Measurements from ENCODE around the gene ECHDC1. TPM values are rescaled to one million over a fixed set of nuclear protein-coding genes. Genes with fewer than 3 reads are reported as not detected.

Gene ECHDC1
- total and polyA plus RNA-seq, 4 donors: 28.8 to 66.2 (median 50.8) TPM

- H3K4me1 ChIP-seq (ENCODE audit: control insufficient read depth in 4 of 4, insufficient read depth in 4 of 4, low read length in 3 of 4): no peaks in the 10 kb centered on the region
- no peaks in the 10 kb centered on the region for H3K36me3 ChIP-seq (ENCODE audit: control insufficient read depth in 4 of 4, insufficient read depth in 3 of 4, low read depth in 1 of 4, low read length in 3 of 4)
- H3K9ac ChIP-seq (ENCODE audit: low read depth in 1 of 2, low read length in 2 of 2): no peak overlapping the region
- H3K27ac ChIP-seq (ENCODE audit: low read depth in 1 of 2, low read length in 2 of 2): no peak overlapping the region
- no peaks in the 10 kb centered on the region for H3K27me3 ChIP-seq (ENCODE audit: control insufficient read depth in 4 of 4, insufficient read depth in 4 of 4, low read length in 3 of 4)
- H3K9me3 ChIP-seq (ENCODE audit: control insufficient read depth in 4 of 4, low read length in 3 of 4): peaks cover 0 to 2% (median 0%) of the 10 kb centered on the region in 4 donors
- no peak overlapping the region for H3K4me3 ChIP-seq (ENCODE audit: low read depth in 1 of 3, low read length in 3 of 3)
- DNase-seq (ENCODE audit: low spot score): no peak
- TF ChIP-seq RAD21 (IDR thresholded peaks at IDR 0.05) (no peak), NR2F2 (IDR thresholded peaks at IDR 0.05) (no peak), JUND (IDR thresholded peaks at IDR 0.05) (no peak), RXRA (IDR thresholded peaks at IDR 0.05) (no peak), EGR1 (IDR thresholded peaks at IDR 0.05; ENCODE audit: low read depth in 2 of 2) (no peak), YY1 (IDR thresholded peaks at IDR 0.05) (no peak), HNF4A (conservative IDR thresholded peaks at IDR 0.05) (no peak), TAF1 (conservative IDR thresholded peaks at IDR 0.05) (no peak), FOXA1 (IDR thresholded peaks at IDR 0.05) (no peak), GABPA (IDR thresholded peaks at IDR 0.05 in 1 of 2, conservative IDR thresholded peaks at IDR 0.05 in 1 of 2) (no peak), REST (IDR thresholded peaks at IDR 0.05) (no peak), ZBTB33 (IDR thresholded peaks at IDR 0.05) (no peak), MAX (IDR thresholded peaks at IDR 0.05) (no peak), SP1 (IDR thresholded peaks at IDR 0.05) (no peak), ATF3 (IDR thresholded peaks at IDR 0.05) (no peak)
- 58% methylated on average over 5 of the region's 5 CpGs for WGBS
Observed at GRCh38 chr6:127366282-127367022, 23.0 kb upstream of the ECHDC1 start.

GRCh38 chr6:127365874-127366273 is 22.5 kb upstream of the ECHDC1 start:
- Histone ChIP-seq H3K27ac (ENCODE audit: low read depth in 1 of 2, low read length in 2 of 2) (no peak overlapping the region), H3K9ac (ENCODE audit: low read depth in 1 of 2, low read length in 2 of 2) (no peak overlapping the region), H3K4me1 (ENCODE audit: control insufficient read depth in 4 of 4, insufficient read depth in 4 of 4, low read length in 3 of 4) (no peaks in the 10 kb centered on the region), H3K36me3 (ENCODE audit: control insufficient read depth in 4 of 4, insufficient read depth in 3 of 4, low read depth in 1 of 4, low read length in 3 of 4) (no peaks in the 10 kb centered on the region), H3K27me3 (ENCODE audit: control insufficient read depth in 4 of 4, insufficient read depth in 4 of 4, low read length in 3 of 4) (no peaks in the 10 kb centered on the region), H3K4me3 (ENCODE audit: low read depth in 1 of 3, low read length in 3 of 3) (no peak overlapping the region), H3K9me3 (ENCODE audit: control insufficient read depth in 4 of 4, low read length in 3 of 4) (peaks cover 0 to 2% (median 0%) of the 10 kb centered on the region in 4 donors)
- 90% methylated on average over 5 of the region's 5 CpGs for WGBS
- DNase-seq (ENCODE audit: low spot score): no peak
- TF ChIP-seq GABPA (IDR thresholded peaks at IDR 0.05 in 1 of 2, conservative IDR thresholded peaks at IDR 0.05 in 1 of 2) (no peak), CTCF (IDR thresholded peaks at IDR 0.05; ENCODE audit: low read depth, low read length, missing input control) (no peak)
